HepG2 (cell line): Measurements from ENCODE around the gene ATP5MC2. TPM values are rescaled to one million over a fixed set of nuclear protein-coding genes. Genes with fewer than 3 reads are reported as not detected.

Source experiments
- FOXK1 ChIP-seq: sonication (generic); formaldehyde crosslinking; IDR thresholded peaks from 2 replicates; pipeline ENCODE4 v1.4.0; 2020; ENCODE audit warnings: low read depth, missing genetic modification reagents, borderline replicate concordance
- GATA4 ChIP-seq: sonication (generic); IDR thresholded peaks from 2 replicates; pipeline ENCODE4 v1.6.1; 2016; ENCODE audit warnings: antibody characterized with exemption, low read depth, borderline replicate concordance
- GFI1 ChIP-seq: sonication (generic); formaldehyde crosslinking; IDR thresholded peaks from 2 replicates; pipeline ENCODE4 v1.5.0; 2020; ENCODE audit warnings: missing genetic modification reagents, mild to moderate bottlenecking, borderline replicate concordance
- GLI4 ChIP-seq: sonication (generic); formaldehyde crosslinking; IDR thresholded peaks from 2 replicates; pipeline ENCODE4 v1.5.1; 2020; ENCODE audit warnings: missing genetic modification reagents, mild to moderate bottlenecking, moderate library complexity, borderline replicate concordance
- IRF2 ChIP-seq: IDR thresholded peaks from 2 replicates; pipeline ENCODE4 v1.6.1; 2018; ENCODE audit warnings: missing genetic modification reagents, missing compliant biosample characterization
- KDM5B ChIP-seq: sonication (generic); formaldehyde crosslinking; IDR thresholded peaks from 2 replicates; pipeline ENCODE4 v1.4.0; 2020; ENCODE audit warnings: missing genetic modification reagents, mild to moderate bottlenecking, borderline replicate concordance
- MATR3 ChIP-seq: sonication (generic); formaldehyde crosslinking; IDR thresholded peaks from 2 replicates; pipeline ENCODE4 v1.4.0; 2020; ENCODE audit warnings: missing genetic modification reagents
- NFKBIZ ChIP-seq: IDR thresholded peaks from 2 replicates; pipeline ENCODE4 v1.6.1; 2018; ENCODE audit warnings: missing genetic modification reagents, missing compliant biosample characterization
- RARG ChIP-seq: sonication (generic); formaldehyde crosslinking; IDR thresholded peaks from 2 replicates; pipeline ENCODE4 v1.4.0; 2020; ENCODE audit warnings: low read depth, mild to moderate bottlenecking, missing genetic modification reagents
- REST ChIP-seq, 2 experiments: IDR thresholded peaks; 2 replicates each; pipeline ENCODE4 v1.6.1; 2011 to 2012; ENCODE audit warnings: low read length in 2 of 2, borderline replicate concordance in 1 of 2, low read depth in 1 of 2, mild to moderate bottlenecking in 1 of 2, moderate library complexity in 1 of 2
- RFX1 ChIP-seq: fragments of 450-650 bp; IDR thresholded peaks from 2 replicates; pipeline ENCODE4 v1.6.1; 2017
- TAF15 ChIP-seq: fragments of 200-400 bp; formaldehyde crosslinking; IDR thresholded peaks from one replicate; pipeline ENCODE4 v1.6.1; 2018; ENCODE audit warnings: mild to moderate bottlenecking, low read depth, low read length; ENCODE audit not compliant: poor library complexity, severe bottlenecking
- TEAD3 ChIP-seq: optimal IDR thresholded peaks from 2 replicates; pipeline ENCODE3; 2016; ENCODE audit warnings: borderline replicate concordance
- ZBTB21 ChIP-seq: sonication (generic); formaldehyde crosslinking; IDR thresholded peaks from 2 replicates; pipeline ENCODE4 v1.4.0; 2020; ENCODE audit warnings: missing genetic modification reagents
- ZNF549 ChIP-seq: sonication (generic); formaldehyde crosslinking; IDR thresholded peaks from 2 replicates; pipeline ENCODE4 v1.5.0; 2020; ENCODE audit warnings: missing genetic modification reagents
- ZNF570 ChIP-seq: sonication (generic); formaldehyde crosslinking; IDR thresholded peaks from 2 replicates; pipeline ENCODE4 v1.4.0; 2020; ENCODE audit warnings: mild to moderate bottlenecking, missing genetic modification reagents, borderline replicate concordance
- ZNF7 ChIP-seq: IDR thresholded peaks from 2 replicates; pipeline ENCODE4 v1.6.1; 2016; ENCODE audit warnings: missing biosample characterization, missing genetic modification reagents
- ZNF710 ChIP-seq: sonication (generic); formaldehyde crosslinking; IDR thresholded peaks from 2 replicates; pipeline ENCODE4 v1.5.0; 2020; ENCODE audit warnings: mild to moderate bottlenecking, missing genetic modification reagents, borderline replicate concordance
- ZNF883 ChIP-seq: sonication (generic); formaldehyde crosslinking; IDR thresholded peaks from 2 replicates; pipeline ENCODE4 v1.5.1; 2020; ENCODE audit warnings: mild to moderate bottlenecking, missing genetic modification reagents; ENCODE audit errors: not compliant biosample characterization
- ZNF891 ChIP-seq: sonication (generic); formaldehyde crosslinking; IDR thresholded peaks from 2 replicates; pipeline ENCODE4 v1.5.0; 2020; ENCODE audit warnings: mild to moderate bottlenecking, missing genetic modification reagents
- ZSCAN9 ChIP-seq: IDR thresholded peaks from 2 replicates; pipeline ENCODE4 v1.6.1; 2016; ENCODE audit warnings: borderline replicate concordance
- polyA plus RNA-seq, 8 experiments: library from polyadenylated mRNA; depleted of rRNA in 3 of 8; stranded (reverse) in 7 of 8; unstranded in 1 of 8; fragments of >200 nt; fragmentation: Illumina TruSeq in 4 of 8; extraction: Trizol in 4 of 8; gene quantifications; 2 replicates each; pipeline versions ENCODE4 v1.2.1 to v1.2.3, GENCODE V29; 2011 to 2016; ENCODE audit warnings: low read depth in 4 of 8, missing spikeins in 1 of 8, mixed read lengths in 1 of 8; ENCODE audit not compliant: insufficient read depth in 1 of 8
- total RNA-seq, 5 experiments: library from RNA; depleted of rRNA; stranded (reverse); fragments of >200 nt; fragmentation: Illumina TruSeq; extraction: Trizol; gene quantifications; 2 replicates each; pipeline ENCODE4 v1.2.3, GENCODE V29; 2016; ENCODE audit warnings: low read depth in 1 of 5
- TF ChIP-seq, protein P1 (sequence below): sonication (generic); formaldehyde crosslinking; IDR thresholded peaks from 2 replicates; pipeline ENCODE4 v1.4.0; 2020; ENCODE audit warnings: mild to moderate bottlenecking, missing genetic modification reagents
- TF ChIP-seq, protein P2 (sequence below): IDR thresholded peaks from 2 replicates; pipeline ENCODE4 v1.6.1; 2016

Gene ATP5MC2
- total and polyA plus RNA-seq, 2 of the 13 experiments (the other 11 are each of a cell fraction or from before 2014, with no cell fraction given), result 230 to 257 TPM

DNA sequence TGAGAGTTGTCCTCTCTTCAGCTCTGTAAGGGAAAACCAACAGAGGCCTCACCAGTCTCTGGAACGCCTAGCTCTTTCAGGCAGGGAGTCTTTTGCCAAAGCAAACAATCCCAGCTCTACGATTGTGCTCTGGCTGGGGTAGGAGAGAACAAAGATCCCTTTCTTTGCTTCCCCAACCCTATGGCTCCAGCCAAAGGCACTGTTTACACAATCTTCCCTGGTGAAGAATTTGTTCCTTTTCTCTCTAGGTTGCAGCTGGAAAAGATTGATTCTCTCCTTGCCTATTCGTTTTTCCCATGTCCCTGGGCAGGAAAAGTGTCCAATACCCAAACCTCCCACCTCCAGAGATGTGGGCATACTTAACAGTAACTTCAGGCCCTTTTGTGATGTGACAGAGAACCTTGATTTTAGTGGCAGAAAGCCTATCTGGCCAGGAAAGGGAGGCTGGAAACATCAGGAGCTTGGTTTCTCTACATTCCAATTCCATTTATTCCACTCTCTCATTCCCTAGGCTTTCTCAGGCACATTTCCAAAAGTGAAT, 16.8 kb downstream of the ATP5MC2 start (continued):
- TF ChIP-seq TEAD3 (CRISPR knock-in tag) (peak; percentile 69), ZNF570 (CRISPR knock-in tag) (no peak), ZNF549 (CRISPR knock-in tag) (no peak), ZNF883 (no peak), ZBTB21 (CRISPR knock-in tag) (0 out of 2 replicates have a peak, but pooled peaks have one; percentile 40), RARG (CRISPR knock-in tag) (no peak), GATA4 (no peak), TAF15 (no peak), GFI1 (CRISPR knock-in tag) (peak; percentile 89), ZSCAN9 (CRISPR knock-in tag) (peak; percentile 68; the same call in 1 of the 2 replicates), KDM5B (CRISPR knock-in tag) (no peak), REST (IDR thresholded peaks at IDR 0.05; ENCODE audit: borderline replicate concordance in 1 of 2, low read depth in 1 of 2, low read length in 2 of 2) (peak in 1 of 2 experiments; percentile 59; a peak in 2 of 4 replicates), RFX1 (no peak), ZNF7 (CRISPR knock-in tag) (no peak), FOXK1 (CRISPR knock-in tag) (peak; percentile 50; the same call in 1 of the 2 replicates), MATR3 (CRISPR knock-in tag) (no peak), NFKBIZ (CRISPR knock-in tag) (peak; percentile 58; the same call in 1 of the 2 replicates), GLI4 (CRISPR knock-in tag) (no peak), ZNF891 (CRISPR knock-in tag) (no peak), ZNF710 (CRISPR knock-in tag) (peak; percentile 87; the same call in 1 of the 2 replicates), IRF2 (CRISPR knock-in tag) (peak; percentile 77)
- TF ChIP-seq, protein P1, sequence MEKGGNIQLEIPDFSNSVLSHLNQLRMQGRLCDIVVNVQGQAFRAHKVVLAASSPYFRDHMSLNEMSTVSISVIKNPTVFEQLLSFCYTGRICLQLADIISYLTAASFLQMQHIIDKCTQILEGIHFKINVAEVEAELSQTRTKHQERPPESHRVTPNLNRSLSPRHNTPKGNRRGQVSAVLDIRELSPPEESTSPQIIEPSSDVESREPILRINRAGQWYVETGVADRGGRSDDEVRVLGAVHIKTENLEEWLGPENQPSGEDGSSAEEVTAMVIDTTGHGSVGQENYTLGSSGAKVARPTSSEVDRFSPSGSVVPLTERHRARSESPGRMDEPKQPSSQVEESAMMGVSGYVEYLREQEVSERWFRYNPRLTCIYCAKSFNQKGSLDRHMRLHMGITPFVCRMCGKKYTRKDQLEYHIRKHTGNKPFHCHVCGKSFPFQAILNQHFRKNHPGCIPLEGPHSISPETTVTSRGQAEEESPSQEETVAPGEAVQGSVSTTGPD (CRISPR knock-in tag), result peak; percentile 100
- TF ChIP-seq, protein P2, sequence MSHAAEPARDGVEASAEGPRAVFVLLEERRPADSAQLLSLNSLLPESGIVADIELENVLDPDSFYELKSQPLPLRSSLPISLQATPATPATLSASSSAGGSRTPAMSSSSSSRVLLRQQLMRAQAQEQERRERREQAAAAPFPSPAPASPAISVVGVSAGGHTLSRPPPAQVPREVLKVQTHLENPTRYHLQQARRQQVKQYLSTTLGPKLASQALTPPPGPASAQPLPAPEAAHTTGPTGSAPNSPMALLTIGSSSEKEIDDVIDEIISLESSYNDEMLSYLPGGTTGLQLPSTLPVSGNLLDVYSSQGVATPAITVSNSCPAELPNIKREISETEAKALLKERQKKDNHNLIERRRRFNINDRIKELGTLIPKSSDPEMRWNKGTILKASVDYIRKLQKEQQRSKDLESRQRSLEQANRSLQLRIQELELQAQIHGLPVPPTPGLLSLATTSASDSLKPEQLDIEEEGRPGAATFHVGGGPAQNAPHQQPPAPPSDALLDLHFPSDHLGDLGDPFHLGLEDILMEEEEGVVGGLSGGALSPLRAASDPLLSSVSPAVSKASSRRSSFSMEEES (CRISPR knock-in tag), result peak; percentile 54; the same call in 1 of the 2 replicates
